ENCODE measurements around the gene CCDC149.

- TF ChIP-seq CTCF (IDR thresholded peaks at IDR 0.05; ENCODE audit: insufficient read depth, low read length) (no peak), SPI1 (IDR thresholded peaks at IDR 0.05; ENCODE audit: borderline replicate concordance, low read depth) (no peak), REST (IDR thresholded peaks at IDR 0.05; ENCODE audit: insufficient replicate concordance, low read depth) (no peak), POLR2AphosphoS5 (IDR thresholded peaks at IDR 0.05; ENCODE audit: low read depth) (no peak)
Observed at GRCh38 chr4:24896977-24897376, 15.9 kb downstream of the CCDC149 start.
